ENCODE results near the gene NR4A3.

The NR4A3 gene

GRCh38 chr9:99835142-99835541, 13.5 kb downstream of the NR4A3 start:
- no peaks in the 10 kb centered on the region for H3K4me1 ChIP-seq (ENCODE audit: insufficient read depth, insufficient read length)
- no peak overlapping the region for H3K4me3 ChIP-seq (ENCODE audit: insufficient read length, low read depth)
- TF ChIP-seq SUZ12 (IDR thresholded peaks at IDR 0.05; ENCODE audit: extremely low read depth, insufficient read depth, insufficient read length) (no peak), ZNF274 (IDR thresholded peaks at IDR 0.05; ENCODE audit: low read depth, low read length) (no peak), YY1 (IDR thresholded peaks at IDR 0.05; ENCODE audit: insufficient read depth, insufficient read length) (no peak)
- H3K9me3 ChIP-seq (ENCODE audit: insufficient read depth, low read length) = no peaks in the 10 kb centered on the region
- no peaks in the 10 kb centered on the region for H3K36me3 ChIP-seq (ENCODE audit: insufficient read depth, insufficient read length, low read length)
- no peak for DNase-seq (ENCODE audit: low read depth, low spot score)
- H3K9ac ChIP-seq (ENCODE audit: insufficient read length, low read depth) = no peak overlapping the region
- peaks cover 11% of the 10 kb centered on the region for H3K27me3 ChIP-seq (ENCODE audit: insufficient read depth, insufficient read length)

- Histone ChIP-seq H3K4me1 (ENCODE audit: insufficient read depth, insufficient read length) (no peaks in the 10 kb centered on the region), H3K4me3 (ENCODE audit: insufficient read length, low read depth) (no peak overlapping the region), H3K9ac (ENCODE audit: insufficient read length, low read depth) (no peak overlapping the region), H3K27me3 (ENCODE audit: insufficient read depth, insufficient read length) (peaks cover 6% of the 10 kb centered on the region), H3K36me3 (ENCODE audit: insufficient read depth, insufficient read length, low read length) (no peaks in the 10 kb centered on the region), H3K9me3 (ENCODE audit: insufficient read depth, low read length) (no peaks in the 10 kb centered on the region)
- DNase-seq (ENCODE audit: low read depth, low spot score) = no peak
- TF ChIP-seq ZNF274 (IDR thresholded peaks at IDR 0.05; ENCODE audit: low read depth, low read length) (no peak), YY1 (IDR thresholded peaks at IDR 0.05; ENCODE audit: insufficient read depth, insufficient read length) (no peak), SUZ12 (IDR thresholded peaks at IDR 0.05; ENCODE audit: extremely low read depth, insufficient read depth, insufficient read length) (no peak)
Observed at GRCh38 chr9:99835581-99835980, 13.9 kb downstream of the NR4A3 start.

GRCh38 chr9:99840072-99840471, 18.4 kb downstream of the NR4A3 start:
- DNase-seq (ENCODE audit: low read depth, low spot score) = no peak
- H3K4me1 ChIP-seq (ENCODE audit: insufficient read depth, insufficient read length) = no peaks in the 10 kb centered on the region
- H3K9ac ChIP-seq (ENCODE audit: insufficient read length, low read depth) = no peak overlapping the region
- H3K27me3 ChIP-seq (ENCODE audit: insufficient read depth, insufficient read length) = no peaks in the 10 kb centered on the region
- no peaks in the 10 kb centered on the region for H3K9me3 ChIP-seq (ENCODE audit: insufficient read depth, low read length)
- TF ChIP-seq YY1 (IDR thresholded peaks at IDR 0.05; ENCODE audit: insufficient read depth, insufficient read length) (no peak), SUZ12 (IDR thresholded peaks at IDR 0.05; ENCODE audit: extremely low read depth, insufficient read depth, insufficient read length) (no peak), ZNF274 (IDR thresholded peaks at IDR 0.05; ENCODE audit: low read depth, low read length) (no peak)
- no peaks in the 10 kb centered on the region for H3K36me3 ChIP-seq (ENCODE audit: insufficient read depth, insufficient read length, low read length)
- no peak overlapping the region for H3K4me3 ChIP-seq (ENCODE audit: insufficient read length, low read depth)

GRCh38 chr9:99845063-99845462, 23.4 kb downstream of the NR4A3 start:
- TF ChIP-seq SUZ12 (IDR thresholded peaks at IDR 0.05; ENCODE audit: extremely low read depth, insufficient read depth, insufficient read length) = no peak
- no peak for TF ChIP-seq YY1 (IDR thresholded peaks at IDR 0.05; ENCODE audit: insufficient read depth, insufficient read length)
- TF ChIP-seq ZNF274 (IDR thresholded peaks at IDR 0.05; ENCODE audit: low read depth, low read length) = no peak
- DNase-seq (ENCODE audit: low read depth, low spot score) = no peak
- Histone ChIP-seq H3K4me1 (ENCODE audit: insufficient read depth, insufficient read length) (no peaks in the 10 kb centered on the region), H3K27me3 (ENCODE audit: insufficient read depth, insufficient read length) (no peaks in the 10 kb centered on the region), H3K9ac (ENCODE audit: insufficient read length, low read depth) (no peak overlapping the region), H3K4me3 (ENCODE audit: insufficient read length, low read depth) (no peak overlapping the region), H3K9me3 (ENCODE audit: insufficient read depth, low read length) (no peaks in the 10 kb centered on the region), H3K36me3 (ENCODE audit: insufficient read depth, insufficient read length, low read length) (no peaks in the 10 kb centered on the region)

- no peak for TF ChIP-seq YY1 (IDR thresholded peaks at IDR 0.05; ENCODE audit: insufficient read depth, insufficient read length)
- no peak for TF ChIP-seq SUZ12 (IDR thresholded peaks at IDR 0.05; ENCODE audit: extremely low read depth, insufficient read depth, insufficient read length)
- no peak for TF ChIP-seq ZNF274 (IDR thresholded peaks at IDR 0.05; ENCODE audit: low read depth, low read length)
Observed at GRCh38 chr9:99848447-99848846, 26.8 kb downstream of the NR4A3 start.

GRCh38 chr9:99850736-99851499, 29.2 kb downstream of the NR4A3 start:
- DNase-seq (ENCODE audit: low read depth, low spot score) = no peak
- H3K27me3 ChIP-seq (ENCODE audit: insufficient read depth, insufficient read length) = no peaks in the 10 kb centered on the region
- H3K36me3 ChIP-seq (ENCODE audit: insufficient read depth, insufficient read length, low read length) = no peaks in the 10 kb centered on the region
- H3K4me1 ChIP-seq (ENCODE audit: insufficient read depth, insufficient read length) = no peaks in the 10 kb centered on the region
- no peak overlapping the region for H3K4me3 ChIP-seq (ENCODE audit: insufficient read length, low read depth)
- TF ChIP-seq ZNF274 (IDR thresholded peaks at IDR 0.05; ENCODE audit: low read depth, low read length) (no peak), SUZ12 (IDR thresholded peaks at IDR 0.05; ENCODE audit: extremely low read depth, insufficient read depth, insufficient read length) (no peak), YY1 (IDR thresholded peaks at IDR 0.05; ENCODE audit: insufficient read depth, insufficient read length) (no peak)
- no peak overlapping the region for H3K9ac ChIP-seq (ENCODE audit: insufficient read length, low read depth)
- no peaks in the 10 kb centered on the region for H3K9me3 ChIP-seq (ENCODE audit: insufficient read depth, low read length)

More at GRCh38 chr9:99848447-99848846, 26.8 kb downstream of the NR4A3 start:
- no peak overlapping the region for H3K4me3 ChIP-seq (ENCODE audit: insufficient read length, low read depth)
- no peak overlapping the region for H3K9ac ChIP-seq (ENCODE audit: insufficient read length, low read depth)
- H3K9me3 ChIP-seq (ENCODE audit: insufficient read depth, low read length) = no peaks in the 10 kb centered on the region
- no peaks in the 10 kb centered on the region for H3K36me3 ChIP-seq (ENCODE audit: insufficient read depth, insufficient read length, low read length)
- no peaks in the 10 kb centered on the region for H3K27me3 ChIP-seq (ENCODE audit: insufficient read depth, insufficient read length)
- no peaks in the 10 kb centered on the region for H3K4me1 ChIP-seq (ENCODE audit: insufficient read depth, insufficient read length)
- no peak for DNase-seq (ENCODE audit: low read depth, low spot score)

GRCh38 chr9:99851500-99851822, 29.8 kb downstream of the NR4A3 start:
- no peak for TF ChIP-seq ZNF274 (IDR thresholded peaks at IDR 0.05; ENCODE audit: low read depth, low read length)
- Histone ChIP-seq H3K4me1 (ENCODE audit: insufficient read depth, insufficient read length) (no peaks in the 10 kb centered on the region), H3K36me3 (ENCODE audit: insufficient read depth, insufficient read length, low read length) (no peaks in the 10 kb centered on the region), H3K9ac (ENCODE audit: insufficient read length, low read depth) (no peak overlapping the region), H3K4me3 (ENCODE audit: insufficient read length, low read depth) (no peak overlapping the region), H3K27me3 (ENCODE audit: insufficient read depth, insufficient read length) (no peaks in the 10 kb centered on the region), H3K9me3 (ENCODE audit: insufficient read depth, low read length) (no peaks in the 10 kb centered on the region)
- no peak for DNase-seq (ENCODE audit: low read depth, low spot score)
